MM.1S (cell line): ENCODE results near the gene HYAL3.

Experiments
- EZH2 ChIP-seq: fragments of 300-600 bp; sonication (generic); optimal IDR thresholded peaks from 2 replicates; pipeline ENCODE3; 2017; ENCODE audit warnings: low read depth, mild to moderate bottlenecking, antibody characterized with exemption, low read length, mixed read lengths
- TF ChIP-seq, protein P1 (sequence below): fragments of 300-600 bp; sonication (generic); IDR thresholded peaks from 2 replicates; pipeline ENCODE4 v1.5.1; 2016; ENCODE audit warnings: antibody characterized with exemption, low read length, mixed read lengths

DNA sequence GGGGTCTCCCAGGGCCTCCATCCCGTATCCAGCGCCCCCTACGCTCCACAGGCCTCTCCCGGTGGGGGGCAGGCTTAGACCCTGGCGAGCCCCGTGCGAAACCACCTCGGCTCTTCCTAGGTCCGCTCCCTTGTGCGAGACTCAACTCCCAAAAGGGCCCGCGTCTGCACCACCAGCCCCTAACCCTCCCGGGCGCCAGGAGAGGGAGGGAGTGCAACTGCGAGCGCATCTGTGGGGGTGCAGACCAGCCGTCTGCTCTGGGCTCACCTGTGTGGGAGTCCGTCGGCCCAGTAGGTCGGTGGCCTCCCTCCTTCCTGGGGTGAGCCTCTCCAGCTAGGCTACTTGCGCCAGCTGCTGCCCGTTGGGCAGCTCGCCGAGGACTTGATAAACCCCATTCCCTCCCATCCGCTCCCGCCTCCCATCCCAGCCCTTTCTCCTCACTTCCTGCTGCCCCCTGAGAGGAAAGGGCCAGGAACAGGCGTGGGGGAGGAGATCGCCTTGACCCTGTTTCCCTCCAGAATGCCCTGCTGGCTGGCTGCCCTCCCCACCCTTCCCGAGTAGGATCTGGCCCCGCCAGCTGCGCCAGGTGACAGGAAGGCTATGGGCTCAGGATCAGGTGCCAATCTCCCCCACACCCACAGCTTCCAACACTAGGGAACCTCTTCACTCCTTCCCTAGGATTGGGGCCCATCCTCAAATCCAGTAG lies 23.3 kb upstream of the HYAL3 start, which contains the start of gene HYAL2:
- TF ChIP-seq, protein P1, sequence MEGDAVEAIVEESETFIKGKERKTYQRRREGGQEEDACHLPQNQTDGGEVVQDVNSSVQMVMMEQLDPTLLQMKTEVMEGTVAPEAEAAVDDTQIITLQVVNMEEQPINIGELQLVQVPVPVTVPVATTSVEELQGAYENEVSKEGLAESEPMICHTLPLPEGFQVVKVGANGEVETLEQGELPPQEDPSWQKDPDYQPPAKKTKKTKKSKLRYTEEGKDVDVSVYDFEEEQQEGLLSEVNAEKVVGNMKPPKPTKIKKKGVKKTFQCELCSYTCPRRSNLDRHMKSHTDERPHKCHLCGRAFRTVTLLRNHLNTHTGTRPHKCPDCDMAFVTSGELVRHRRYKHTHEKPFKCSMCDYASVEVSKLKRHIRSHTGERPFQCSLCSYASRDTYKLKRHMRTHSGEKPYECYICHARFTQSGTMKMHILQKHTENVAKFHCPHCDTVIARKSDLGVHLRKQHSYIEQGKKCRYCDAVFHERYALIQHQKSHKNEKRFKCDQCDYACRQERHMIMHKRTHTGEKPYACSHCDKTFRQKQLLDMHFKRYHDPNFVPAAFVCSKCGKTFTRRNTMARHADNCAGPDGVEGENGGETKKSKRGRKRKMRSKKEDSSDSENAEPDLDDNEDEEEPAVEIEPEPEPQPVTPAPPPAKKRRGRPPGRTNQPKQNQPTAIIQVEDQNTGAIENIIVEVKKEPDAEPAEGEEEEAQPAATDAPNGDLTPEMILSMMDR = no peak
- TF ChIP-seq EZH2 = no peak
